ENCODE results near the gene PPP1R13B. TPM values are rescaled to one million over a fixed set of nuclear protein-coding genes. Genes with fewer than 3 reads are reported as not detected.

PPP1R13B gene
- polyA plus RNA-seq, 1 donor (not counting 4 experiments of a cell fraction or from before 2014, with no cell fraction given): 7.7 TPM

GRCh38 chr14:103716899-103717411, 130.4 kb downstream of the PPP1R13B start:
- FAIRE-seq: no peak
- H3K9ac ChIP-seq (ENCODE audit: control insufficient read depth, extremely low read depth, insufficient read depth, low read length): peak overlapping the region; percentile 79

GRCh38 chr14:103716091-103716801, 131.1 kb downstream of the PPP1R13B start:
- Histone ChIP-seq H3K27ac (ENCODE audit: control insufficient read depth, insufficient read depth, low read length) (peak overlapping the region; percentile 49), H3K9me3 (ENCODE audit: control insufficient read depth, low read depth, low read length) (no peaks in the 10 kb centered on the region), H3K36me3 (ENCODE audit: control insufficient read depth in 2 of 2, extremely low read depth in 1 of 2, insufficient read depth in 2 of 2, low read length in 2 of 2) (peaks cover 5 to 6% of the 10 kb centered on the region in 2 experiments), H3K9ac (ENCODE audit: control insufficient read depth, extremely low read depth, insufficient read depth, low read length) (peak overlapping the region; percentile 79), H3K79me2 (ENCODE audit: control insufficient read depth, insufficient read depth, low read length) (peaks cover 75% of the 10 kb centered on the region), H3K27me3 (ENCODE audit: control insufficient read depth, extremely low read depth, insufficient read depth, low read length) (no peaks in the 10 kb centered on the region), H3K9me1 (ENCODE audit: control insufficient read depth, extremely low read depth, insufficient read depth, low read length) (peaks cover 3% of the 10 kb centered on the region), H3K4me1 (ENCODE audit: control insufficient read depth, extremely low read depth, insufficient read depth, low read length) (peaks cover 56% of the 10 kb centered on the region), H4K20me1 (ENCODE audit: control insufficient read depth, extremely low read depth, insufficient read depth, low read length) (peaks cover 19% of the 10 kb centered on the region), H3K4me3 (ENCODE audit: control insufficient read depth in 2 of 3, extremely low read depth in 1 of 3, insufficient read depth in 2 of 3, low read depth in 1 of 3, low read length in 3 of 3) (peak overlapping the region; percentile 63 to 92 (median 86)), H2AFZ (ENCODE audit: control insufficient read depth, low read length) (no peak overlapping the region), H3K4me2 (ENCODE audit: control insufficient read depth, extremely low read depth, insufficient read depth, low read depth, low read length) (peak overlapping the region; percentile 75)
- FAIRE-seq: no peak
- dilution Hi-C loops (cut with MboI; ENCODE audit: extremely low pct_ligation_motif_present, low sequenced_read_pairs): no loop called here
- DNase-seq (ENCODE audit: low read depth, low spot score): no peak
- no peak for TF ChIP-seq EZH2 (IDR thresholded peaks at IDR 0.05; ENCODE audit: low read length)
- TF ChIP-seq CTCF (optimal IDR thresholded peaks at IDR 0.05 in 1 of 3, IDR thresholded peaks at IDR 0.05 in 1 of 3, conservative IDR thresholded peaks at IDR 0.05 in 1 of 3; ENCODE audit: extremely low read depth in 1 of 3, insufficient read depth in 2 of 3, low read length in 3 of 3): no peak

More at GRCh38 chr14:103716899-103717411, 130.4 kb downstream of the PPP1R13B start:
- dilution Hi-C loops (cut with MboI; ENCODE audit: extremely low pct_ligation_motif_present, low sequenced_read_pairs): no loop called here
- no peak for DNase-seq (ENCODE audit: low read depth, low spot score)
- H4K20me1 ChIP-seq (ENCODE audit: control insufficient read depth, extremely low read depth, insufficient read depth, low read length): peaks cover 21% of the 10 kb centered on the region
- no peaks in the 10 kb centered on the region for H3K27me3 ChIP-seq (ENCODE audit: control insufficient read depth, extremely low read depth, insufficient read depth, low read length)
- no peaks in the 10 kb centered on the region for H3K9me3 ChIP-seq (ENCODE audit: control insufficient read depth, low read depth, low read length)
- H3K9me1 ChIP-seq (ENCODE audit: control insufficient read depth, extremely low read depth, insufficient read depth, low read length): peaks cover 3% of the 10 kb centered on the region
- no peak overlapping the region for H2AFZ ChIP-seq (ENCODE audit: control insufficient read depth, low read length)
- H3K4me2 ChIP-seq (ENCODE audit: control insufficient read depth, extremely low read depth, insufficient read depth, low read depth, low read length): peak overlapping the region; percentile 75
- H3K79me2 ChIP-seq (ENCODE audit: control insufficient read depth, insufficient read depth, low read length): peaks cover 82% of the 10 kb centered on the region
- peaks cover 5 to 9% of the 10 kb centered on the region in 2 experiments for H3K36me3 ChIP-seq (ENCODE audit: control insufficient read depth in 2 of 2, extremely low read depth in 1 of 2, insufficient read depth in 2 of 2, low read length in 2 of 2)
- TF ChIP-seq EZH2 (IDR thresholded peaks at IDR 0.05; ENCODE audit: low read length): no peak
- no peak for TF ChIP-seq CTCF (optimal IDR thresholded peaks at IDR 0.05 in 1 of 3, IDR thresholded peaks at IDR 0.05 in 1 of 3, conservative IDR thresholded peaks at IDR 0.05 in 1 of 3; ENCODE audit: extremely low read depth in 1 of 3, insufficient read depth in 2 of 3, low read length in 3 of 3)
- peaks cover 49% of the 10 kb centered on the region for H3K4me1 ChIP-seq (ENCODE audit: control insufficient read depth, extremely low read depth, insufficient read depth, low read length)
- H3K4me3 ChIP-seq (ENCODE audit: control insufficient read depth in 2 of 3, extremely low read depth in 1 of 3, insufficient read depth in 2 of 3, low read depth in 1 of 3, low read length in 3 of 3): peak overlapping the region; percentile 63 to 92 (median 86)
- H3K27ac ChIP-seq (ENCODE audit: control insufficient read depth, insufficient read depth, low read length): no peak overlapping the region
